Activated CD8-positive, alpha-beta memory T cell treated with anti-CD3 and anti-CD28 coated beads, Interleukin-2, amount 50 U/mL, for 1 hour (primary cell): ENCODE results near the gene CDO1.

Source experiments
- DNase-seq: peaks from one replicate; pipeline ENCODE4 v3.0.0-alpha.2; 2020; ENCODE audit errors: extremely low read depth

Gene CDO1

GRCh38 chr5:115816226-115817081 is at the start of gene CDO1:
Gene CDO1, minus strand, starts transcription at chr5:115816659. Its CDS starts 262 bp downstream, at chr5:115816397.
- DNase-seq: no peak

- no peak for DNase-seq
These were observed 42.9 kb upstream of the CDO1 start for GRCh38 chr5:115859378-115859777.

DNA sequence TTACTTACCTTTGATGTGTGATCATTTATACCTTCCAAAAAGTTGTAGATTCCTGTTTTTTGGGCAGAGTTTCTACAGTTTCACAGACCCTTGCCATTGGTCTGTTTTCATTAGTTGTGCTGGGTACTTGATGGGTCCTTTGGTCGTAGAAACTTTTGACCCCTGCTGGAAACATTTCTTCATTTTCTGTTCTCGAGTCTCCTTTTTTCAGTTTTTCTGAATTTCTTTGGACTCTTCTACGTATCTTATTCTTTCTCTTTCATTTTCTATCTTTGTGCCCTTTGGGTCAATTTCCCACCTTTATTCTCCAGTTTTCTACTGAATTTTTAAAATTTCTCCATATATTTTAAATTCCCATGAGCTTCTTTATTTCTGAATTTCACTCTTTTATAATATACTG is 41.9 kb upstream of the CDO1 start:
- DNase-seq: no peak

GRCh38 chr5:115857626-115858349 is 41.3 kb upstream of the CDO1 start:
- DNase-seq: no peak

DNA sequence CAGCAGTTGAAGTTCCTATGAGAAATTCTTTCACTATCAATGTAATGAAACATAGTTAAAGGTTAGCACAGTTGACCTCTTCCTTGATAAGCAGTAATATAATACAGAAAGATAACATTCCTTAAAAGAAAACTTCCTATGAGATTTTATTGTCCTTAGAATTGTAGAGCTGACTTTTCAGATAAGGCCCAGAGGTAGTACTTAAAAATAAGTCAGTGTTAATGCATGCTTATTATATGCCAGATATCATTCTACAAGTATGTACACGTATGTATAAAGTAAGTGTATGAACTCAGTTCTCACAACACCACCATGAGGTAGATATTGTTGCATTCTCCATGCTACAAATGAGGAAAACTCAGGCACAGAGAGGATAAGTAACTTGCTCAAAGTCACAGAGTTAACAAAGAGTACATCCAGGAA is 40.6 kb upstream of the CDO1 start:
- DNase-seq: no peak

- DNase-seq: no peak
These were observed 39.5 kb upstream of the CDO1 start for GRCh38 chr5:115855959-115856358.

GRCh38 chr5:115854139-115854538 is 37.7 kb upstream of the CDO1 start:
- no peak for DNase-seq

DNA sequence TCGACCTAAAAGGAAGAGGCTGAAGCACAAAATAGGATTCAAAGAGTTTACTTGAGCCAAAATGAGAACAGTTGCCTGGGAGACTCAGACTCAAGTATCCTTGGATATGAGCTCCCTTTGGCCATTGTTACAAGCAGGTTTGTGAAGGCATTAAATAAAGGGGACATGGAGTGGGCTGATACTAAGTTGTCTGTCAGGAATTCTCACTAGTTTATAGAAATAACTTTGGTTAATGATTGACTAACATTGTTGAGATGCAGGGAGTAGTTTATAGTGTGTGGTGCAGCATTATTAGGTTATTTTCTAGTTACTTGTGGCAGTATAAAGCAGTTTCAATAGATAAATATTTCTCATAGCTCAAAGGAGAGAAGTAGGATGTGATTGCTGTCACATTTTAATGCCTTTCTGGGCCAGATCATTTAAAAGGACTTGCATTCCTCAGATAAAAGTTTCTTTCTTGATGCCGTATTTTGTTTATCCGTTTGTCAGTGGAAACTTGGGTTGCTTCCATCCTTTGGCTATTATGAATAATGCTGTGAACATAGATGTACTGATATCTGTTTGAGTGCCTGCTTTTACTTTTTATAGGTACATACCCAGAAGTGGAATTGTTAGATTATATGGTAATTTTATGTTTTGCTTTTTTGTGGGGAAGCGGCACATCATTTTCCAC is 34.4 kb upstream of the CDO1 start:
- no peak for DNase-seq

DNA sequence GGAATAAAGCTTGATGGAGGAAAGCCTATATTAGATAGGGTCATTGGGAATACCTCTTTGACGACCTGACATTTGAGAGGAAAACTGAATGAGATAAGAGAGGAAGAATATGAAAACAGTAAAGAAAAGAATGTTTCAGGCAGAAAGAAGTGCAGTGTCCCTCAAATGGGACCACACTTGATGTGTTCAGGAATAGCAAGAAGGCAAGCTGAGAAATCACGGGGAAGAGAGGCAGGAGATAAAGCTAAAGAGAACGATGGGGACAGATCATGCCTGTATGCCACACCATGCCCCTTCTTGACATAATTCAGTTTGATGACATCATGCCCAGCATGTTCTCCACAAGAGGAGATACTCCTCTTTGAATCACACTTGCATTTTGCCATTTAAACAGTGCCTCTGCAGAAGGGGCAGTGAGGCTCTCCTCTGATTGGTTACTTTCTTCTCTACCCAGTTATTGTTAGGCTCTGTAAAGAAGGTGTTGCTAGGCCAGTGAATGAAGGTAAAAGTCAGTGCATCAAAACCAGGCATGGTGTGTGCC is 32.9 kb upstream of the CDO1 start:
- DNase-seq: no peak

DNA sequence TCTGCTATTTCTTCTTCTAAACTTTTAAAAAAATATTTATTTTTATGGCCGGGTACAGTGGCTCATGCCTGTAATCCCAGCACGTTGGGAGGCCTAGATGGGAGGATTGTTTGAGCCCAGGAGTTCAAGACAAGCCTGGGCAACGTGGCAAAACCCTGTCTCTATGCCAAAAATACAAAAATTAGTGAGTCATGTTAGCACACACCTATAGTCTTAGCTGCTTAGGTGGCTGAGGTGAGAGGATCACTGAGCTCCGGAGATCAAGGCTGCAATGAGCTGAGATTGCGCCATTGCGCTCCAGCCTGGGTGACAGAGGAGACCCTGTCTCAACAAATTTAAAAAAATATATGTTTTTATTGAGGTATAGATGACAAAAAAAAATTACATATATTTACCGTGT is 30.8 kb upstream of the CDO1 start:
- DNase-seq: no peak

DNA sequence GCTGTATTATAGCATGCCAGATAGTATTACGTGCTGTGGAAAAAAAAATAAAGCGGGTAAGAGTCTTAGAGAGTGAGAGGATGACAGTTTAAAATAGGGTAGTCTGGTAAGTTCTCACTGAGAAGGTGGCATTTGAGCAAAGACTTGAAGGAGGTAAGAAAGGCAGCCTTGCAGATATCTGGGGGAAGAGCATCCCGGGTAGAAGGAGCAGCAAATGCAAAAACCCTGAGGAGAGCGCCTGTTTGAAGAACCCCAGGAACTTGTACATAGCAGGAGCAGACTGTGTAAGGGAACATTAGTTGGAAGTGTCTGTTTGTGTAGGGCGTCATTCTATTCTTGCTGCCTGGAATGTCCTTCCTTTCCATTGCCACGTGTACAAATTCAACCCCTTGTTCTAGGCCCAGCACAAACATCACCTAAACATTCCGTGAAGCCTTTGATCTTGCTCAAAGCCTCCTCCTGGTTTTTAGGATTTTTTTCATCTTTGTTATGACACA is 27.9 kb upstream of the CDO1 start:
- no peak for DNase-seq

GRCh38 chr5:115843444-115844130 is 27.1 kb upstream of the CDO1 start:
- no peak for DNase-seq

GRCh38 chr5:115842952-115843351 is 26.5 kb upstream of the CDO1 start:
- no peak for DNase-seq

- no peak for DNase-seq
These were observed 25.9 kb upstream of the CDO1 start for GRCh38 chr5:115842089-115842935.

GRCh38 chr5:115841382-115842088 is 25.1 kb upstream of the CDO1 start, which contains the start of the genes AP3S1 and ATG12:
Gene AP3S1, plus strand, starts transcription at chr5:115841935. Its CDS starts 103 bp downstream, at chr5:115842038.
Gene ATG12, minus strand, starts transcription at chr5:115841565. Its CDS starts 13 bp downstream, at chr5:115841552.
- peak; percentile 78 for DNase-seq

- no peak for DNase-seq
These were observed 24.4 kb upstream of the CDO1 start for GRCh38 chr5:115840873-115841272.

DNA sequence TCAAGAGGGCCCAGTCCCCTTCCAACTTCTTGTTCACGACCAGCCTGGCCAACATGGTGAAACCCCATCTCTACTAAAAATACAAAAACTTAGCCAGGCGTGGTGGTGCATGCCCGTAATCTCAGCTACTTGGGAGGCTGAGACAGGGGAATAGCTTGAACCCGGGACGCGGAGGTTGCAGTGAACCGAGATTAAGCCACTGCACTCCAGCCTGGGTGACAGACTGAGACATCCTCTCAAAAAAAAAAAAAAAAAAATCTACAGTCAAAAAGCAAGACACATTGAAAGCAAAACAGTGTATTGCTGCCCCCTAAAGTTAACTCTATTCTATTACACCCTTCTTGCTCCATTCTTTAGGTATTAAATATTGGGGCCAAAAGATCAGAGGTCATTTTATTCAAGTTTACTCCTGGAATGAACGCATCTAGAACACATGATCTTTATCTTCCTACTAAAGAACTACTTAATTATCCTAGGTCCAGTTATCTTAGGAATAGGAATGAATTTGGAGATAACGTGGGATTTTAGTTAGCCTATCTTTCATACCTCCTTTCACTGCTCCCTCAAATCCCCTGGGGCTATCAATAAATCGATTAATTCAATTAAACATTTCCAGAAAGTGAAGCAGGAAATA is 22.5 kb upstream of the CDO1 start:
- no peak for DNase-seq

- no peak for DNase-seq
These were observed 19.0 kb upstream of the CDO1 start for GRCh38 chr5:115835481-115835880.

- DNase-seq: no peak
These were observed 14.8 kb upstream of the CDO1 start for GRCh38 chr5:115831163-115831768.
